ENCODE measurements around the gene CFAP69.
"Not testable (repeated sequence)": the region's sequence is repeated elsewhere in the genome, so short reads cannot be mapped to it uniquely, and the experiment has no call there.

The CFAP69 gene

GRCh38 chr7:90320801-90321494, 76.0 kb downstream of the CFAP69 start, which contains the start of gene FAM237B:
FAM237B (minus strand) TSS chr7:90321304; CDS start chr7:90319748, 1,556 bp downstream.
- TF ChIP-seq, protein P1, sequence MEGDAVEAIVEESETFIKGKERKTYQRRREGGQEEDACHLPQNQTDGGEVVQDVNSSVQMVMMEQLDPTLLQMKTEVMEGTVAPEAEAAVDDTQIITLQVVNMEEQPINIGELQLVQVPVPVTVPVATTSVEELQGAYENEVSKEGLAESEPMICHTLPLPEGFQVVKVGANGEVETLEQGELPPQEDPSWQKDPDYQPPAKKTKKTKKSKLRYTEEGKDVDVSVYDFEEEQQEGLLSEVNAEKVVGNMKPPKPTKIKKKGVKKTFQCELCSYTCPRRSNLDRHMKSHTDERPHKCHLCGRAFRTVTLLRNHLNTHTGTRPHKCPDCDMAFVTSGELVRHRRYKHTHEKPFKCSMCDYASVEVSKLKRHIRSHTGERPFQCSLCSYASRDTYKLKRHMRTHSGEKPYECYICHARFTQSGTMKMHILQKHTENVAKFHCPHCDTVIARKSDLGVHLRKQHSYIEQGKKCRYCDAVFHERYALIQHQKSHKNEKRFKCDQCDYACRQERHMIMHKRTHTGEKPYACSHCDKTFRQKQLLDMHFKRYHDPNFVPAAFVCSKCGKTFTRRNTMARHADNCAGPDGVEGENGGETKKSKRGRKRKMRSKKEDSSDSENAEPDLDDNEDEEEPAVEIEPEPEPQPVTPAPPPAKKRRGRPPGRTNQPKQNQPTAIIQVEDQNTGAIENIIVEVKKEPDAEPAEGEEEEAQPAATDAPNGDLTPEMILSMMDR (IDR thresholded peaks at IDR 0.05; ENCODE audit: control insufficient read depth, insufficient read depth, low read depth, low read length, missing control alignments): no peak
- H3K4me3 ChIP-seq (ENCODE audit: control insufficient read depth, low read depth, low read length): peak within 1 kb of the TSS; percentile 37
- DNase-seq (ENCODE audit: low read depth): no peak

DNA sequence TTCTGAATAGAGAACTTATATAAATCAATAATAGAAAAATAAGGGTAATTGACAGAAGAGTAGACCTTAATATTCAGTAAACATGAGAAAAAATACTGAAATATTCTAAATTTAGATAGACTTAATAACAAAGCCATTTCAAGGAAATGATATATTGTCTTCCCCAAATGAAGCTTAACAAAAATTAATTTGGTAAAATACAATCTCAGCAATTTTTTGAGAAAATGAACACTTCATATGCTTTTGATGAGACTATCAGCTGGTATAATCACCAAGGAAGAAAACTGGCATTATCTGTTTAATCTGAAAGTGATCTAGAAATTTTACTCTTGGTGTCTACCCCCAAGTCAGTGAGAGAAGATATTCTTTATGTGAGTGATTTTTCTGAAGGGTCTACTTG, 77.9 kb downstream of the CFAP69 start:
- TF ChIP-seq, protein P1 (IDR thresholded peaks at IDR 0.05; ENCODE audit: control insufficient read depth, insufficient read depth, low read depth, low read length, missing control alignments): no peak
- DNase-seq (ENCODE audit: low read depth): no peak
- no peak overlapping the region for H3K4me3 ChIP-seq (ENCODE audit: control insufficient read depth, low read depth, low read length)

DNA sequence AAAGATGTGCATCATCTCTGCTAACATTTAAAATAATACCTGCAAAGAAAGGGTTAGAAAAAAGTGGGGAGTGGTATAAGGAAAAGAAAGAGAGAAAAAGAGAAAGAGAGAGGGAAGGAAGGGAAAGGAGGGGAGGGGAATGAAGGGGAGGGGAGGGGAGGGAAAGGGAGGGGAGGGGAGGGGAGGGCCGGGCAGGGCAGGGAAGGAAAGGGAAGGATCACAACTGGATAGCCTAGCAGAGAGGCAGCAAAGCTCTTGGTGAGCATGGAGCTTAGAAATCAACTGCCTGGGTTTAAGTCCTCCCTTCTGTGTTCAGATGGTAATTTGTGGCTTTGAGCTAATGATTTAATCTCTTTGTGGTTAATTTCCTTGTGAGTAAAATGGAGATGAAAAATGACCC, 81.5 kb downstream of the CFAP69 start:
- TF ChIP-seq, protein P1 (IDR thresholded peaks at IDR 0.05; ENCODE audit: control insufficient read depth, insufficient read depth, low read depth, low read length, missing control alignments): no peak
- DNase-seq (ENCODE audit: low read depth): no peak
- no peak overlapping the region for H3K4me3 ChIP-seq (ENCODE audit: control insufficient read depth, low read depth, low read length)

GRCh38 chr7:90334193-90334843, 89.3 kb downstream of the CFAP69 start:
- TF ChIP-seq, protein P1 (IDR thresholded peaks at IDR 0.05; ENCODE audit: control insufficient read depth, insufficient read depth, low read depth, low read length, missing control alignments): no peak
- DNase-seq (ENCODE audit: low read depth): no peak
- no peak overlapping the region for H3K4me3 ChIP-seq (ENCODE audit: control insufficient read depth, low read depth, low read length)

DNA sequence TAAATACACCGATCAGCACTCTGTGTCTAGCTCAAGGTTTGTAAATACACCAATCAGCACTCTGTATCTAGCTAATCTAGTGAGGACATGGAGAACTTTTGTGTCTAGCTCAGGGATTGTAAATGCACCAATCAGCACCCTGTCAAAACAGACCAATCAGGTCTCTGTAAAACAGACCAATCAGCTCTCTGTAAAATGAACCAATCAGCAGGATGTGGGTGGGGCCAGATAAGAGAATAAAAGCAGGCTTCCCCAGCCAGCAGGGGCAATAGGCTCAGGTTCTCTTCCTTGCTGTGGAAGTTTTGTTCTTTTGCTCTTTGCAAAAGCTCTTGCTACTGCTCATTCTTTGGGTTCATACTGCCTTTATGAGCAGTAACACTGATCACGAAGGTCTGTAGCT, 90.0 kb downstream of the CFAP69 start:
- not testable (repeated sequence) for H3K4me3 ChIP-seq (ENCODE audit: control insufficient read depth, low read depth, low read length); DNase-seq (ENCODE audit: low read depth)

DNA sequence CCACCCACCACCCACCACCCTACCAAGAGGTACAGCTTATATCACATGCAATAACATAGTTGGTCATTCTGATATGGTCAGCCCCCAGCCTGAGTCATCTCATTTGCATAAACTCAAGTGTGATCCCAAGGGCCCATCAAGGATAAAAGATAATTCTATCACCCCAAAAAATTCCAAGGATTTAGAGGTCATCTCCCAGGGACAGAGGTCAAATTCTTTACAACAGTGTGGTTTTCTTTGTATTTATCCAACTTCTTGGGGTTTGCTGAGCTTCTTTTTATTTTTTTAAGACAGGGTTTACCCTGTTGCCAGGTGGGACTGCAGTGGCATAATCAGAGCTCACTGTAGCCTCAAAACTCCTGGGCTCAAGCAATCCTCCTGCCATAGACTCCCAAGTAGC, 92.1 kb downstream of the CFAP69 start:
- no peak overlapping the region for H3K4me3 ChIP-seq (ENCODE audit: control insufficient read depth, low read depth, low read length)
- TF ChIP-seq, protein P1 (IDR thresholded peaks at IDR 0.05; ENCODE audit: control insufficient read depth, insufficient read depth, low read depth, low read length, missing control alignments): no peak
- DNase-seq (ENCODE audit: low read depth): no peak

- TF ChIP-seq, protein P1 (IDR thresholded peaks at IDR 0.05; ENCODE audit: control insufficient read depth, insufficient read depth, low read depth, low read length, missing control alignments): no peak
- no peak overlapping the region for H3K4me3 ChIP-seq (ENCODE audit: control insufficient read depth, low read depth, low read length)
- no peak for DNase-seq (ENCODE audit: low read depth)
Measured at GRCh38 chr7:90345016-90345415, 100.0 kb downstream of the CFAP69 start.

All from AG09309 (cell line).